ENCODE measurements around the gene B3GNT8. TPM values are rescaled to one million over a fixed set of nuclear protein-coding genes. Genes with fewer than 3 reads are reported as not detected.

B3GNT8 gene
- total RNA-seq, 1 experiment from 2014 or later = 0.10 TPM

DNA sequence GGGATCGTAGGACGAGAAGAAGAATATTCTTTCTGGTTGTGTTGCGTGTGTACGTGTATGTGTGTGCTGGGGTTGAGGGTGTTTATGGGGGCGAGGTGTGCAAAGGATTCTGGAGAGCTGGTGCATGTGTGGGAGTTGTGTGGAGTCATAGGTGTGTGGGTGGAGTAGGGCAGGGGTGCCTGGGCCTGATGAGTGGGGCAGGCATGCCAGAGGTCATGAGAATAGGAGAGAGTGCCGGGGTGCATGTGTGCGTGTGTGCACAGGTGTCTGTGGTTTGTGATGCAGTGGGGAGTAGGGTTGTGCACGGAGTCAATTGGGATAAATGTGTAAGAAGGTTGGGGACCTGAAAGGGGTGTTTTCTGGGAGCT lies 50.2 kb downstream of the B3GNT8 start:
- ChIA-PET CTCF (no interaction called here), POLR2A (no interaction called here)
- Histone ChIP-seq H3K27me3 (ENCODE audit: control insufficient read depth, insufficient read depth, low read length) (no peaks in the 10 kb centered on the region), H3K9me3 (ENCODE audit: control insufficient read depth, insufficient read depth, low read depth, low read length) (no peaks in the 10 kb centered on the region), H3K36me3 (ENCODE audit: control insufficient read depth, insufficient read depth, low read length) (no peaks in the 10 kb centered on the region), H3K4me3 (ENCODE audit: low read depth in 2 of 2, low read length in 2 of 2) (peak overlapping the region in 1 of 2 experiments; percentile 47; a peak in 3 of 4 replicates), H3K27ac (ENCODE audit: low read length) (no peak overlapping the region), H3K4me1 (ENCODE audit: control insufficient read depth, insufficient read depth, low read length) (peaks cover 4% of the 10 kb centered on the region; the same call in 1 of the 2 replicates)
- in situ Hi-C loops (cut with HindIII; ENCODE audit: low pct_unique_long_range_greater_than_20kb, low sequenced_read_pairs) = no loop called here
- TF ChIP-seq, protein P1, sequence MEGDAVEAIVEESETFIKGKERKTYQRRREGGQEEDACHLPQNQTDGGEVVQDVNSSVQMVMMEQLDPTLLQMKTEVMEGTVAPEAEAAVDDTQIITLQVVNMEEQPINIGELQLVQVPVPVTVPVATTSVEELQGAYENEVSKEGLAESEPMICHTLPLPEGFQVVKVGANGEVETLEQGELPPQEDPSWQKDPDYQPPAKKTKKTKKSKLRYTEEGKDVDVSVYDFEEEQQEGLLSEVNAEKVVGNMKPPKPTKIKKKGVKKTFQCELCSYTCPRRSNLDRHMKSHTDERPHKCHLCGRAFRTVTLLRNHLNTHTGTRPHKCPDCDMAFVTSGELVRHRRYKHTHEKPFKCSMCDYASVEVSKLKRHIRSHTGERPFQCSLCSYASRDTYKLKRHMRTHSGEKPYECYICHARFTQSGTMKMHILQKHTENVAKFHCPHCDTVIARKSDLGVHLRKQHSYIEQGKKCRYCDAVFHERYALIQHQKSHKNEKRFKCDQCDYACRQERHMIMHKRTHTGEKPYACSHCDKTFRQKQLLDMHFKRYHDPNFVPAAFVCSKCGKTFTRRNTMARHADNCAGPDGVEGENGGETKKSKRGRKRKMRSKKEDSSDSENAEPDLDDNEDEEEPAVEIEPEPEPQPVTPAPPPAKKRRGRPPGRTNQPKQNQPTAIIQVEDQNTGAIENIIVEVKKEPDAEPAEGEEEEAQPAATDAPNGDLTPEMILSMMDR (IDR thresholded peaks at IDR 0.05) = no peak
- TF ChIP-seq, protein P2, sequence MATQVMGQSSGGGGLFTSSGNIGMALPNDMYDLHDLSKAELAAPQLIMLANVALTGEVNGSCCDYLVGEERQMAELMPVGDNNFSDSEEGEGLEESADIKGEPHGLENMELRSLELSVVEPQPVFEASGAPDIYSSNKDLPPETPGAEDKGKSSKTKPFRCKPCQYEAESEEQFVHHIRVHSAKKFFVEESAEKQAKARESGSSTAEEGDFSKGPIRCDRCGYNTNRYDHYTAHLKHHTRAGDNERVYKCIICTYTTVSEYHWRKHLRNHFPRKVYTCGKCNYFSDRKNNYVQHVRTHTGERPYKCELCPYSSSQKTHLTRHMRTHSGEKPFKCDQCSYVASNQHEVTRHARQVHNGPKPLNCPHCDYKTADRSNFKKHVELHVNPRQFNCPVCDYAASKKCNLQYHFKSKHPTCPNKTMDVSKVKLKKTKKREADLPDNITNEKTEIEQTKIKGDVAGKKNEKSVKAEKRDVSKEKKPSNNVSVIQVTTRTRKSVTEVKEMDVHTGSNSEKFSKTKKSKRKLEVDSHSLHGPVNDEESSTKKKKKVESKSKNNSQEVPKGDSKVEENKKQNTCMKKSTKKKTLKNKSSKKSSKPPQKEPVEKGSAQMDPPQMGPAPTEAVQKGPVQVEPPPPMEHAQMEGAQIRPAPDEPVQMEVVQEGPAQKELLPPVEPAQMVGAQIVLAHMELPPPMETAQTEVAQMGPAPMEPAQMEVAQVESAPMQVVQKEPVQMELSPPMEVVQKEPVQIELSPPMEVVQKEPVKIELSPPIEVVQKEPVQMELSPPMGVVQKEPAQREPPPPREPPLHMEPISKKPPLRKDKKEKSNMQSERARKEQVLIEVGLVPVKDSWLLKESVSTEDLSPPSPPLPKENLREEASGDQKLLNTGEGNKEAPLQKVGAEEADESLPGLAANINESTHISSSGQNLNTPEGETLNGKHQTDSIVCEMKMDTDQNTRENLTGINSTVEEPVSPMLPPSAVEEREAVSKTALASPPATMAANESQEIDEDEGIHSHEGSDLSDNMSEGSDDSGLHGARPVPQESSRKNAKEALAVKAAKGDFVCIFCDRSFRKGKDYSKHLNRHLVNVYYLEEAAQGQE (IDR thresholded peaks at IDR 0.05; ENCODE audit: insufficient read depth in 1 of 2, low read depth in 2 of 2, low read length in 1 of 2) = no peak
- no peak for TF ChIP-seq POLR2AphosphoS5 (IDR thresholded peaks at IDR 0.05; ENCODE audit: low read depth, low read length)
- no peak for TF ChIP-seq TCF7L2 (IDR thresholded peaks at IDR 0.05; ENCODE audit: low read depth, low read length)
- no peak for TF ChIP-seq SIN3A (IDR thresholded peaks at IDR 0.05; ENCODE audit: borderline replicate concordance, insufficient read depth, low read depth, low read length)
- BruUV-seq (replicated peaks) = no TSS peak
- ATAC-seq = 0 out of 2 replicates have a peak, but pooled peaks have one; percentile 13
- intact Hi-C loops (cut with micrococcal nuclease; ENCODE audit: unreplicated experiment) = no loop called here
- no peak for DNase-seq (ENCODE audit: low read depth, low spot score)

- intact Hi-C loops (cut with micrococcal nuclease; ENCODE audit: unreplicated experiment) (no loop called here), in situ Hi-C loops (cut with HindIII; ENCODE audit: low pct_unique_long_range_greater_than_20kb, low sequenced_read_pairs) (no loop called here)
- BruUV-seq (replicated peaks) = no TSS peak
- TF ChIP-seq, protein P2 (IDR thresholded peaks at IDR 0.05; ENCODE audit: insufficient read depth in 1 of 2, low read depth in 2 of 2, low read length in 1 of 2) = no peak
- TF ChIP-seq, protein P1 (IDR thresholded peaks at IDR 0.05) = no peak
- no peak for TF ChIP-seq SIN3A (IDR thresholded peaks at IDR 0.05; ENCODE audit: borderline replicate concordance, insufficient read depth, low read depth, low read length)
- TF ChIP-seq TCF7L2 (IDR thresholded peaks at IDR 0.05; ENCODE audit: low read depth, low read length) = no peak
- no peak; the same call in 1 of the 2 replicates for TF ChIP-seq POLR2AphosphoS5 (IDR thresholded peaks at IDR 0.05; ENCODE audit: low read depth, low read length)
- H3K27me3 ChIP-seq (ENCODE audit: control insufficient read depth, insufficient read depth, low read length) = no peaks in the 10 kb centered on the region
- H3K4me3 ChIP-seq (ENCODE audit: low read depth in 2 of 2, low read length in 2 of 2) = peak within 1 kb of the TSS; percentile 32 to 47
- ATAC-seq (peak; percentile 55), DNase-seq (ENCODE audit: low read depth, low spot score) (no peak)
- POLR2A ChIA-PET = no interaction called here
- H3K4me1 ChIP-seq (ENCODE audit: control insufficient read depth, insufficient read depth, low read length) = peaks cover 4% of the 10 kb centered on the region; the same call in 1 of the 2 replicates
- H3K9me3 ChIP-seq (ENCODE audit: control insufficient read depth, insufficient read depth, low read depth, low read length) = no peaks in the 10 kb centered on the region
- no peaks in the 10 kb centered on the region for H3K36me3 ChIP-seq (ENCODE audit: control insufficient read depth, insufficient read depth, low read length)
- peak within 1 kb of the TSS; percentile 23; the same call in 1 of the 2 replicates for H3K27ac ChIP-seq (ENCODE audit: low read length)
- CTCF ChIA-PET = no interaction called here
Observed at GRCh38 chr19:41376241-41376997, 50.8 kb downstream of the B3GNT8 start, which contains the start of gene TMEM91. Gene TMEM91 (plus strand): TSS chr19:41376533. CDS start chr19:41378310, 1,777 bp downstream.
